PFSK-1 (cell line): ENCODE results near the gene TELO2.

ENCODE experiments used
- FOXP2 ChIP-seq: optimal IDR thresholded peaks from 2 replicates; pipeline ENCODE3; 2011; ENCODE audit warnings: borderline replicate concordance, control low read depth, inconsistent platforms; ENCODE audit not compliant: insufficient read depth; ENCODE audit errors: extremely low read length, extremely low read depth
- POLR2AphosphoS5 ChIP-seq: IDR thresholded peaks from 2 replicates; pipeline ENCODE4 v1.6.1; 2012; ENCODE audit warnings: low read depth, mild to moderate bottlenecking, control low read depth, low read length, moderate library complexity
- REST ChIP-seq, 2 experiments: IDR thresholded peaks; 2 replicates each; pipeline versions ENCODE4 v1.6.1 to v1.8.0; 2011 to 2012; ENCODE audit warnings: low read depth in 2 of 2, low read length in 2 of 2, control low read depth in 1 of 2, inconsistent platforms in 1 of 2, mild to moderate bottlenecking in 1 of 2, moderate library complexity in 1 of 2; ENCODE audit not compliant: insufficient read depth in 1 of 2
- SIN3A ChIP-seq: IDR thresholded peaks from 2 replicates; pipeline ENCODE4 v1.6.1; 2012; ENCODE audit warnings: mild to moderate bottlenecking, low read length, moderate library complexity, borderline replicate concordance; ENCODE audit not compliant: insufficient read depth
- TAF1 ChIP-seq: IDR thresholded peaks from 2 replicates; pipeline ENCODE4 v1.6.1; 2012; ENCODE audit warnings: low read length, control low read depth, borderline replicate concordance; ENCODE audit not compliant: insufficient read depth

Gene TELO2

GRCh38 chr16:1550696-1551095 lies 57.5 kb downstream of the TELO2 start:
- TF ChIP-seq REST (IDR thresholded peaks at IDR 0.05; ENCODE audit: insufficient read depth in 1 of 2, low read depth in 2 of 2, low read length in 2 of 2) (no peak), SIN3A (no peak), TAF1 (no peak), POLR2AphosphoS5 (no peak), FOXP2 (no peak)

GRCh38 chr16:1551166-1551565 lies 58.0 kb downstream of the TELO2 start:
- no peak for TF ChIP-seq REST (IDR thresholded peaks at IDR 0.05; ENCODE audit: insufficient read depth in 1 of 2, low read depth in 2 of 2, low read length in 2 of 2)
- TF ChIP-seq FOXP2 = no peak
- TF ChIP-seq TAF1 = no peak
- no peak for TF ChIP-seq POLR2AphosphoS5
- no peak for TF ChIP-seq SIN3A

GRCh38 chr16:1552129-1552528 lies 59.0 kb downstream of the TELO2 start:
- TF ChIP-seq REST (IDR thresholded peaks at IDR 0.05; ENCODE audit: insufficient read depth in 1 of 2, low read depth in 2 of 2, low read length in 2 of 2) = no peak

GRCh38 chr16:1553946-1554825 lies 61.0 kb downstream of the TELO2 start:
- no peak for TF ChIP-seq FOXP2
- no peak for TF ChIP-seq REST (IDR thresholded peaks at IDR 0.05; ENCODE audit: insufficient read depth in 1 of 2, low read depth in 2 of 2, low read length in 2 of 2)
- no peak for TF ChIP-seq POLR2AphosphoS5
- no peak for TF ChIP-seq TAF1
- TF ChIP-seq SIN3A = no peak
